WERI-Rb-1 (cell line): ENCODE measurements around the gene UFL1.

Experiments used
- DNase-seq: peaks from one replicate; pipeline ENCODE4 v3.0.0-alpha.2; 2020
- H3K27ac ChIP-seq: fragments of 250-450 bp; sonication (Bioruptor Pico); 2 replicates; pipeline ENCODE4 v1.5.1; 2020; ENCODE audit warnings: mild to moderate bottlenecking, moderate library complexity
- H3K27me3 ChIP-seq: fragments of 250-450 bp; sonication (Bioruptor Pico); 2 replicates; pipeline ENCODE4 v1.5.1; 2021; ENCODE audit warnings: mild to moderate bottlenecking, low read depth, moderate library complexity; ENCODE audit not compliant: insufficient read depth, severe bottlenecking
- H3K36me3 ChIP-seq: fragments of 250-450 bp; sonication (Bioruptor Pico); 2 replicates; pipeline ENCODE4 v1.5.1; 2020; ENCODE audit warnings: mild to moderate bottlenecking, moderate library complexity
- H3K4me3 ChIP-seq: 2 replicates; pipeline ENCODE4 v1.5.1; 2011; ENCODE audit warnings: low read depth, mild to moderate bottlenecking, control low read depth, low read length
- H3K9me3 ChIP-seq: fragments of 250-450 bp; sonication (Bioruptor Pico); 2 replicates; pipeline ENCODE4 v1.5.1; 2021; ENCODE audit warnings: mild to moderate bottlenecking, moderate library complexity; ENCODE audit not compliant: severe bottlenecking
- TF ChIP-seq, protein P1 (sequence below): IDR thresholded peaks from 2 replicates; pipeline ENCODE4 v1.5.1; 2011; ENCODE audit warnings: low read depth, mild to moderate bottlenecking, control low read depth, inconsistent platforms, low read length

UFL1 gene

DNA sequence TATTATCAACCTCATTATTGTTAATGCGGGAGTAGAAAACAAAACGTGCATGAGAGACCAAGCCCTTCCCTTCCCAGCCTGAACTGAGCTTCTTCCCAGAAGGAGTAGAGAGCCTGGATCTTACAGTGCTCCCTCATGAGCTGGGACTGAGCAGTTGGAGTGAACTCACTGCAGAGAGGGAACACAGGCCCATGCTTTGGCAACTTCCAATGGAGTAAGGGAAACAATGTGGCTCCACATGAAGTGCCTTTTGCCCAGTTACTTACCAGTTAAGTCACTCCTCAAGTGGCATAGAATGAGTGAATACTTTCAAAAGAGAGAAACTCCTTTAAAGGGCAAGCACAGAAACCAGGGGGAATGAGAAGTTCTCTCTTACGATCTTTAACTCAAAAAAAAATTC, 53.8 kb downstream of the UFL1 start:
- no peak for DNase-seq
- Histone ChIP-seq H3K36me3 (no peaks in the 10 kb centered on the region), H3K27me3 (no peaks in the 10 kb centered on the region), H3K9me3 (peaks cover 6% of the 10 kb centered on the region), H3K27ac (no peak overlapping the region), H3K4me3 (no peak overlapping the region)
- TF ChIP-seq, protein P1, sequence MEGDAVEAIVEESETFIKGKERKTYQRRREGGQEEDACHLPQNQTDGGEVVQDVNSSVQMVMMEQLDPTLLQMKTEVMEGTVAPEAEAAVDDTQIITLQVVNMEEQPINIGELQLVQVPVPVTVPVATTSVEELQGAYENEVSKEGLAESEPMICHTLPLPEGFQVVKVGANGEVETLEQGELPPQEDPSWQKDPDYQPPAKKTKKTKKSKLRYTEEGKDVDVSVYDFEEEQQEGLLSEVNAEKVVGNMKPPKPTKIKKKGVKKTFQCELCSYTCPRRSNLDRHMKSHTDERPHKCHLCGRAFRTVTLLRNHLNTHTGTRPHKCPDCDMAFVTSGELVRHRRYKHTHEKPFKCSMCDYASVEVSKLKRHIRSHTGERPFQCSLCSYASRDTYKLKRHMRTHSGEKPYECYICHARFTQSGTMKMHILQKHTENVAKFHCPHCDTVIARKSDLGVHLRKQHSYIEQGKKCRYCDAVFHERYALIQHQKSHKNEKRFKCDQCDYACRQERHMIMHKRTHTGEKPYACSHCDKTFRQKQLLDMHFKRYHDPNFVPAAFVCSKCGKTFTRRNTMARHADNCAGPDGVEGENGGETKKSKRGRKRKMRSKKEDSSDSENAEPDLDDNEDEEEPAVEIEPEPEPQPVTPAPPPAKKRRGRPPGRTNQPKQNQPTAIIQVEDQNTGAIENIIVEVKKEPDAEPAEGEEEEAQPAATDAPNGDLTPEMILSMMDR, result no peak

DNA sequence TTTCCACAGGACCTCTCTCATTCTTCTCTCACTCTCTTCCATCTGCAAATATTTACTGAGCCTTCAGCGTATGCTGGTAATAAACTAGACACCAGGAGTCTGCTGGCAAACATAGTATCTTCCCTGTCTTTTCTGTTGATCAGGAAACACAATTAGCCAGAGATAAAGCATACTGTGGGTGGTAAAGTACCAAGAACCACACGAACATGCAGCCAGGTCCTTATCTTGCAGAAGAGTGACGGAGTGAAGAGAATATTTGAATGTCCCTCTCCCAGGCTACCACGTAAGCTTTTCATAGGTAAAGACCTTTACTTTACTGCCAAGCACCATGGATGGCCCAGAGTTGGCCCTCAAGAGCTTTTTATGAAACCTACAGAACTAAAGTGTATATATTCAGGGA, 54.6 kb downstream of the UFL1 start:
- DNase-seq, result no peak
- Histone ChIP-seq H3K27ac (no peak overlapping the region), H3K4me3 (no peak overlapping the region), H3K9me3 (peaks cover under 1% of the 10 kb centered on the region), H3K36me3 (no peaks in the 10 kb centered on the region), H3K27me3 (no peaks in the 10 kb centered on the region)
- TF ChIP-seq, protein P1, result no peak

DNA sequence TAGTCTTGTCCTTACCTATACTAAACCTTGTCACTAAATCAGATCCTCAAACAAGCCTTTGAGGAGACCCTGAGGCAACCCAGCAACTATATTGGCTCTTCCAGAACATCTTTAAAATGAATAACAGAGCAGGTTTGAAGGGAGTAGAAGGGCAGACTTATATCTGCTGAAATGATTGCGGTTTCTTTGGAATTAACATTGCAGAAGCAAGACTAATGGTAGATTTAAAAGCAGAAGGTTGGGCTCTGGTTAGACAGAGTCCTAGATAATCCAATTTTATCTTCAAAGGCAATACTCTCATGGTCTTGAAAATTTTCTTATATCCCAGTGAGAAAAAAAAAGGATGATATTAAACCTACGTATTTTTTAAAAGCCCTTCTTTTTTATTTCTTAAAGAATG, 60.4 kb downstream of the UFL1 start:
- TF ChIP-seq, protein P1, result no peak
- Histone ChIP-seq H3K27me3 (no peaks in the 10 kb centered on the region), H3K4me3 (no peak overlapping the region), H3K27ac (no peak overlapping the region), H3K36me3 (no peaks in the 10 kb centered on the region), H3K9me3 (no peaks in the 10 kb centered on the region)
- DNase-seq, result no peak

DNA sequence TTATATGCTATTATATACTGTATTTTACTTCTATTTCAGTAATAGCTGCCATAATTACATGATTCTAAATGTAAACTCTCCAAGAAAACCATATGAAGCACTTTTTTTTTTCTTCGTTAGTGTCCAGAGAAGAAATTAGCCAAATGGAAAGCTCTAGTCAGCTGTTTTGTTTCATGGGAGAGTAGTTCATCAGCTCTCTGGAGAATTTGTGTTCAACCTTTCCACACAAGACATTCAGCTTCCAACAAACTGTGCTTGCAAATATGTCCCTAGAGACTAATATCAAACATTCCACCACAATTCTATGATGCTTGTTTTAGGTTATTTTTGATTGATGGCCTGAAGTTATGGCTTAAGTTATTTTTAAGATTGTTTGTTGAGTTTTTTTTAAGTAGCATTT, 60.8 kb downstream of the UFL1 start:
- no peaks in the 10 kb centered on the region for H3K36me3 ChIP-seq

DNA sequence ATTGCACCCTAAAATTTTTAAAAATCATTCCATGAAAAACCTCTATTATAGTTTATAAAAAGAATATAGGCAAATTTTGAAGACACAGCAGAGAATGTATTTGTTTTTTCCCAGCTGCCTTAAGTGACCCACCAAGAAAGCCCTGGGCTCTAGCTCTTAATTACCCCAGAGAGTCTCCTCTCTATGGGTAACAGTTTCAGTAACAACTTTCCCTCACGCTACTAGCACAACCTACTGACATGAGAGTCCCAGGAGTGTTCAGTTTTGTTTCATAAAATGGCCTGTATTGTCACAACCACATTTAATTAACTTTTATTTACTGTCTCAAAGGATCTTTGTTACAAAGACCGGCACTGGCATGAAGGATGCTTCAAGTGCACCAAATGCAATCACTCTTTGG, 82.8 kb downstream of the UFL1 start:
- DNase-seq, result no peak
- H3K27ac ChIP-seq, result peak overlapping the region; percentile 35; the same call in 1 of the 2 replicates
- TF ChIP-seq, protein P1, result no peak
- no peaks in the 10 kb centered on the region for H3K27me3 ChIP-seq
- H3K4me3 ChIP-seq, result no peak overlapping the region
- no peaks in the 10 kb centered on the region for H3K9me3 ChIP-seq
- H3K36me3 ChIP-seq, result no peaks in the 10 kb centered on the region

More for the DNA sequence above, 60.8 kb downstream of the UFL1 start:
- Histone ChIP-seq H3K4me3 (no peak overlapping the region), H3K9me3 (no peaks in the 10 kb centered on the region), H3K27ac (no peak overlapping the region), H3K27me3 (no peaks in the 10 kb centered on the region)
- TF ChIP-seq, protein P1, result no peak
- DNase-seq, result no peak
